ENCODE results near the gene SLC36A1.
"Not testable (repeated sequence)": the region's sequence is repeated elsewhere in the genome, so short reads cannot be mapped to it uniquely, and the experiment has no call there.

SLC36A1 gene

GRCh38 chr5:151447174-151448037 lies at the start of gene SLC36A1:
Gene SLC36A1, plus strand, starts transcription at chr5:151447603. Its CDS starts 11,190 bp downstream, at chr5:151458793.
- DNase-seq, result peak; percentile 94 to 96

GRCh38 chr5:151405334-151406160 lies 41.9 kb upstream of the SLC36A1 start:
- no peak for DNase-seq

GRCh38 chr5:151406322-151406947 lies 41.0 kb upstream of the SLC36A1 start:
- DNase-seq, result no peak

- no peak for DNase-seq
These were observed 38.7 kb upstream of the SLC36A1 start for GRCh38 chr5:151408591-151409230.

- DNase-seq, result no peak
These were observed 33.6 kb upstream of the SLC36A1 start for GRCh38 chr5:151413800-151414199.

- no peak for DNase-seq
These were observed 32.9 kb upstream of the SLC36A1 start for GRCh38 chr5:151414536-151414935.

GRCh38 chr5:151417712-151418111 lies 29.7 kb upstream of the SLC36A1 start:
- no peak for DNase-seq

GRCh38 chr5:151420127-151420526 lies 27.3 kb upstream of the SLC36A1 start:
- no peak for DNase-seq

- no peak for DNase-seq
These were observed 22.4 kb upstream of the SLC36A1 start for GRCh38 chr5:151424892-151425523.

GRCh38 chr5:151426347-151426746 lies 21.1 kb upstream of the SLC36A1 start:
- not testable (repeated sequence) for DNase-seq

- no peak for DNase-seq
These were observed 20.1 kb upstream of the SLC36A1 start for GRCh38 chr5:151427258-151427657.

- DNase-seq, result no peak
These were observed 16.7 kb upstream of the SLC36A1 start for GRCh38 chr5:151430731-151431130.

GRCh38 chr5:151431666-151432065 lies 15.7 kb upstream of the SLC36A1 start:
- no peak for DNase-seq

GRCh38 chr5:151432210-151432609 lies 15.2 kb upstream of the SLC36A1 start:
- DNase-seq, result no peak

GRCh38 chr5:151434570-151435237 lies 12.7 kb upstream of the SLC36A1 start:
- no peak for DNase-seq

- peak; percentile 4 to 12 for DNase-seq
These were observed 909 bp downstream of the SLC36A1 start for GRCh38 chr5:151448038-151448985.

- no peak for DNase-seq
These were observed 1.9 kb downstream of the SLC36A1 start for GRCh38 chr5:151449297-151449696.

GRCh38 chr5:151449839-151450238 lies 2.4 kb downstream of the SLC36A1 start:
- DNase-seq, result no peak

GRCh38 chr5:151450605-151451004 lies 3.2 kb downstream of the SLC36A1 start:
- no peak for DNase-seq
